ENCODE results near the gene PARM1. TPM values are rescaled to one million over a fixed set of nuclear protein-coding genes. Genes with fewer than 3 reads are reported as not detected.

Gene PARM1
- total and polyA plus RNA-seq, 8 donors: 29.4 to 140 (median 54.4) TPM

DNA sequence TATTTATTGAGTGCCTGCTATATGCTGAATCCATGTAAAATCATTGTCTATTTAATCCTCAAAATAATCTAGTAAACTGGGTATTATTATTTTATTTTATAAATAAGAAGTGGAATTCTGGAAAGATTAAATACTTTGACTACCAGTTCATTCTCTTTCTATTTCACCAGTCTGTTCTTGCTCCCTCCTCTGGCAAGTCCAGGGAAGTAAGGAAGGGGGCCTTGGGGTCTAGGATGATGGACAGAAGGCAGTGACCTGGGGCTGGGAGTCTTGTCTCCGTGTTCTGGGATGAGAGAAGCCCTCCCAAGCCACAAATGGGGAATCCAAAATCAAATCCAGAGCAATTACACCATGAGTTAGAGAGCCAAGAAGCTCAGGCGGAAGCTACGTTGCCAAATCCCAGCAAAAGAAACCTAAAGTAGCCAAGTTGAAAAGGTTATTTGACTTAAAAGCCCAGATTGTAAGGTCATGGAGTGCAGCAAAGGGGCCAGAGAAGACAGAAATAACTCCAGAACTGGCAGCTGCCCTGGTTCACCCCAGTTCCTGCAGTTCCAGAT is 28.3 kb upstream of the PARM1 start:
- intact Hi-C loops (cut with DNase I): no loop called here
- TF ChIP-seq CTCF (IDR thresholded peaks at IDR 0.05): no peak
- no peak for ATAC-seq

DNA sequence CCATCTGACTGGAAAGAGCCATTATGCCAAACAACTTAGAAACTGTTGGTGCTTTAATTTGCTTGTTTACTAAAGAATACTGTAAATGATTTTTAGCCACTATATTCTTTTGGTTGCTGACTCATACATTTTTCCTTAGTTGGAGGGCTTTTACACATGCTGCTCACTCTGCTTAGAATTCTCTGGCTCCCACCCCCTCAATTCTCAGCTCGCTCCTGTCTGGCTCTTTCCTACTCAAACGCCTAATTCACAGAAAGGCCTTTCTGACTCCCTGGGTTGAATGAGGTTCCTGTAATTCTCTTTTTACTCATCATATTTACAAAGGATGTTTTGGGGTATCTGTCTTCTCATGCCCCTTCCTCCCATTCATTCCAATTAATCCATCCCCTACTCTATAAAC is 26.1 kb upstream of the PARM1 start:
- ATAC-seq: no peak

More for the DNA sequence above, 28.3 kb upstream of the PARM1 start:
- H3K27ac ChIP-seq: no peak overlapping the region
- no peak overlapping the region for H3K4me3 ChIP-seq
- DNase-seq: no peak
- no peaks in the 10 kb centered on the region for H3K4me1 ChIP-seq
- no peaks in the 10 kb centered on the region for H3K27me3 ChIP-seq
- H3K9me3 ChIP-seq: no peaks in the 10 kb centered on the region
- H3K36me3 ChIP-seq: no peaks in the 10 kb centered on the region

DNA sequence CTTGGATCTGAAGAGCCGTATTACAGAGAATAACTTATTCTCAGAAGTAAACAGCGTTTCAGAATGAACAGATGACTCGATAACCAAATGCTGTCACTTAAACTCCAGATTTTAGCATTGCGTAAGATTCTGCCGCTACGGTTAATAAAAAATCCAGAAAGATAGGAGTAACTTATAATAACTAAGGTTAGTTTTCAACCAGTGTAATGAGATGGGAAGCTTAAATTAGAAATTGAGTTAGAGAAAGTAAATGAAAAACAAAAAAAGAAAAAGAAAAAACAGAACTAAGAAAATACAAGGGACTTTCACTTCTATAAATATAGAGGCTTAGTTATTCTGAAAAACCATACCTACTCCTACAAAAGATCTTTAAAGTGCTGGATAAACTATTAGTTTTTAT is 13.1 kb upstream of the PARM1 start:
- Histone ChIP-seq H3K27ac (no peak overlapping the region), H3K9me3 (no peaks in the 10 kb centered on the region), H3K4me3 (no peak overlapping the region), H3K27me3 (no peaks in the 10 kb centered on the region), H3K4me1 (no peaks in the 10 kb centered on the region), H3K36me3 (no peaks in the 10 kb centered on the region)
- intact Hi-C loops (cut with DNase I): no loop called here
- ATAC-seq: no peak
- TF ChIP-seq CTCF (IDR thresholded peaks at IDR 0.05): no peak
- DNase-seq: no peak

More for the DNA sequence above, 26.1 kb upstream of the PARM1 start:
- Histone ChIP-seq H3K4me3 (no peak overlapping the region), H3K9me3 (no peaks in the 10 kb centered on the region), H3K36me3 (no peaks in the 10 kb centered on the region), H3K27me3 (no peaks in the 10 kb centered on the region), H3K4me1 (no peaks in the 10 kb centered on the region), H3K27ac (no peak overlapping the region)
- no peak for DNase-seq
- intact Hi-C loops (cut with DNase I): no loop called here
- TF ChIP-seq CTCF (IDR thresholded peaks at IDR 0.05): no peak

DNA sequence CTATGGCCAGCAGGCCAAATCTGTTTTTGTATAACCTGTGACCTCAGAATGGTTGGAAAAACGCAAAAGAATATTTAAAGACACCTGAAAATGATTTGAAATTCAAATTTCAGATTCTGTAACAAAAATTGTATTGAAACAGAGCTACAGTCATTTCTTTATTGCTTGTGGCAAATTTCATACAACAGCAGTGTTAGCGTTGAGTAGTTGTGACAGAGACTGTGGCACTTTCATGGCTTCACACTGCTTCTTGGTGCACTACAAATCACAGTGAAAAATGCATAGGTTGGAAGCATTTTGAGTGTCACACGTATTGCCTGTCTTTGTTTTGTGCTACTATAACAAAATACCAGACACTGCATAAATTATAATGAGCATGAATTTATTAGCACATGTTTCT is 12.2 kb upstream of the PARM1 start:
- Histone ChIP-seq H3K27ac (no peak overlapping the region), H3K36me3 (no peaks in the 10 kb centered on the region), H3K4me3 (no peak overlapping the region), H3K9me3 (no peaks in the 10 kb centered on the region), H3K27me3 (no peaks in the 10 kb centered on the region), H3K4me1 (no peaks in the 10 kb centered on the region)
- ATAC-seq (no peak), DNase-seq (no peak)
- TF ChIP-seq CTCF (IDR thresholded peaks at IDR 0.05): no peak
- intact Hi-C loops (cut with DNase I): no loop called here

DNA sequence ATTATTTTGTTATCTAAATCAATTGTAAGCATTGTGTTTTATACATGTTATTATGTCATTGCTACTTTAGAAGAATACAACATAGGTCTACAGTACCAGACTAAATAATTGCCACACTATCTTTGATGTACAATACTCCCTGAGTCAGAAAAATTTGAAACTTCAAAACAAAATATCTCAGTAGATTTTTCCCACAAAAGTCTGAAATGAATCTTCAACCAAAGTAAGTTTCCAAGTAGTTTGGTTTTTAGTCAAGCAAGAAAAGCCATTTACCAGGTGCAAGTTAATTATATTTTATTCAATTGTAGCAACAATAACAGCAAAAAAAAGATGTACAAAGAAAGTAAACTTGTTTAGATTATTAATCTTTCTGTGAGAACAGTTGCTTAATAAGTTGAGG is 11.4 kb upstream of the PARM1 start:
- no peaks in the 10 kb centered on the region for H3K4me1 ChIP-seq
- no peak overlapping the region for H3K27ac ChIP-seq
- DNase-seq: no peak
- H3K27me3 ChIP-seq: no peaks in the 10 kb centered on the region
- no peaks in the 10 kb centered on the region for H3K36me3 ChIP-seq
- H3K4me3 ChIP-seq: no peak overlapping the region
- ATAC-seq: no peak
- intact Hi-C loops (cut with DNase I): no loop called here
- no peaks in the 10 kb centered on the region for H3K9me3 ChIP-seq
- TF ChIP-seq CTCF (IDR thresholded peaks at IDR 0.05): no peak
